Osteocyte (in vitro differentiated cells): ENCODE results near the gene SPTBN4. TPM values are rescaled to one million over a fixed set of nuclear protein-coding genes. Genes with fewer than 3 reads are reported as not detected.

Experiments used
- DNase-seq: peaks from one replicate; pipeline ENCODE4 v3.0.0; 2021; ENCODE audit warnings: mixed read lengths; ENCODE audit not compliant: unreplicated experiment; ENCODE audit errors: extremely low spot score
- H3K27ac Mint-ChIP-seq: one replicate; pipeline ENCODE4 v1.8.0; 2021; ENCODE audit warnings: mild to moderate bottlenecking, mixed read lengths; ENCODE audit not compliant: unreplicated experiment
- H3K27me3 Mint-ChIP-seq: one replicate; pipeline ENCODE4 v1.8.0; 2021; ENCODE audit warnings: mixed read lengths; ENCODE audit not compliant: unreplicated experiment
- H3K36me3 Mint-ChIP-seq: one replicate; pipeline ENCODE4 v1.8.0; 2021; ENCODE audit warnings: mixed read lengths; ENCODE audit not compliant: unreplicated experiment
- H3K4me1 Mint-ChIP-seq: one replicate; pipeline ENCODE4 v1.8.0; 2021; ENCODE audit warnings: mixed read lengths; ENCODE audit not compliant: unreplicated experiment
- H3K4me3 Mint-ChIP-seq: one replicate; pipeline ENCODE4 v1.8.0; 2021; ENCODE audit warnings: mild to moderate bottlenecking, moderate library complexity, mixed read lengths; ENCODE audit not compliant: unreplicated experiment
- H3K9me3 Mint-ChIP-seq: one replicate; pipeline ENCODE4 v1.8.0; 2021; ENCODE audit warnings: mixed read lengths; ENCODE audit not compliant: unreplicated experiment
- CTCF ChIP-seq: fragments of 200-600 bp; sonication (generic); IDR thresholded peaks from 2 replicates; pipeline ENCODE4 v1.5.0; 2021; ENCODE audit warnings: antibody characterized with exemption, mild to moderate bottlenecking, moderate library complexity
- total RNA-seq: library from RNA; stranded (reverse); gene quantifications from 2 replicates; pipeline ENCODE4 v1.2.1, GENCODE V29; 2021

SPTBN4 gene
- total RNA-seq, 1 donor from 2014 or later: 0.48 TPM

GRCh38 chr19:40565355-40565754 is 98.6 kb downstream of the SPTBN4 start:
- TF ChIP-seq CTCF: no peak
- Mint-ChIP-seq H3K36me3 (no peaks in the 10 kb centered on the region), H3K9me3 (no peaks in the 10 kb centered on the region), H3K4me3 (no peak overlapping the region), H3K27me3 (peaks cover 56% of the 10 kb centered on the region), H3K27ac (no peak overlapping the region), H3K4me1 (peaks cover 7% of the 10 kb centered on the region)
- DNase-seq: no peak

GRCh38 chr19:40565910-40566495 is 99.2 kb downstream of the SPTBN4 start:
- Mint-ChIP-seq H3K27me3 (peaks cover 52% of the 10 kb centered on the region), H3K36me3 (no peaks in the 10 kb centered on the region), H3K9me3 (no peaks in the 10 kb centered on the region), H3K4me3 (no peak overlapping the region), H3K27ac (no peak overlapping the region), H3K4me1 (peaks cover 12% of the 10 kb centered on the region)
- no peak for DNase-seq
- TF ChIP-seq CTCF: no peak

DNA sequence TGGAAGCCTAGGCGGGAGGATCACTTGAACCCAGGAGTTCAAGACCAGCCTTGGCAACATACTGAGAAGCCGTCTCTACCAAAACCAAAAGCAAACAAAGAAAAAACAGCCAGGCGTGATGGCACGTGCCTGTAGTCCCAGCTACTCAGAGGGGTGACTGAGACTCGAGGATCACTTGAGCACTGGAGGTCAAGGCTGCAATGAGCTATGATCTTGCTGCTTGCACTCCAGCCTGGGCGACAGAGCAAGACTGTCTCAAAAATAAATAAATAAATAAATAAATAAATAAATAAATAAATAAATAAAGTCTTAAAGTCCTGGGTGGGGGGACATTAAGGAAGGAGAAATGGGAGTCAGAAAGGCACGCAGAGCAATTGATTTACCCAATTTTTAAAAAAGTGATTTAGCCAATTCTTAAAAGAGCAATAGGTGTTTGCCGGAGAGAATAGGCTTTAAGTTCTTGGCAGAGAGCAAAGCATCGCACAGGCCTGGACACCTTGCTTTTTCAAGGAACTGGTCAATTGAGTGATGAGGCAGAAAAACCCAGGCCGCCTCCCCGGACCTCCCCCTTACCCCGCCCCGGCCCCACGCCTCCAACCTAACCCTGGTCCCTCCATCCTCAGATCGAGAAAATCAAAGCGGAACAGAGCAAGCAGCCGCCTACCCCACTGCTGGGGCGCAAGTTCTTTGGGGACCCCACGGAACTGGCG is 100.4 kb downstream of the SPTBN4 start:
- Mint-ChIP-seq H3K36me3 (no peaks in the 10 kb centered on the region), H3K27me3 (peaks cover 43% of the 10 kb centered on the region), H3K27ac (no peak overlapping the region), H3K9me3 (no peaks in the 10 kb centered on the region), H3K4me1 (peaks cover 12% of the 10 kb centered on the region), H3K4me3 (peak overlapping the region; percentile 22)
- no peak for TF ChIP-seq CTCF
- DNase-seq: no peak

DNA sequence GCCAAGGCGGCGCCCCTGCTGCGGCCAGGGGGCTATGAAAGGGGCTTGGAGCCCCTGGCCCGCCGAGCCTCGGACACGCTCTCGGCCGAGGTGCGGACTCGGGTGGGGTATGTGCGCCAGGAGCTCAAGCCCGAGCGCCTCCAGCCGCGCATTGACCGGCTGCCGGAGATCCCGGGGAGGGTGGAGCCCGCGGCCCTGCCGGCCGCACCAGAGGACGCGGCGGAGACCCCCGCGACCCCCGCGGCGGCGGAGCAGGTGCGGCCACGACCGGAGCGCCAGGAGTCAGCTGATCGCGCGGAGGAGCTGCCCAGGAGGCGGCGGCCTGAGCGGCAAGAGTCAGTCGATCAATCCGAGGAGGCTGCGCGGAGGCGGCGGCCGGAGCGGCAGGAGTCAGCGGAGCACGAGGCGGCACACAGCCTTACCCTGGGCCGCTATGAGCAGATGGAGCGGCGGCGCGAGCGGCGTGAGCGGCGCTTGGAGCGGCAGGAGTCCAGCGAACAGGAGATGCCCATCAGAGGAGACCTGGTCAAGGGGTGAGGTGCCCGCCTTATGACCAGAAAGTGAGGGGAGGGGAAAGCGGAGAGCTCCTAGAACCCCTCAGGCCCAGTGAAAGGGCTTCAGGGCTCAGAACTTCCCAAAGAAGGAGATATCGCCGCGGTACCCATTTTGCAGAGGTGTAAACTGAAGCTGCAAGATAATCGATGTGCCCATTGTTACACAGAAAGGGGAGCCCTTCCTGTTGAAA is 101.1 kb downstream of the SPTBN4 start:
- H3K9me3 Mint-ChIP-seq: no peaks in the 10 kb centered on the region
- H3K4me3 Mint-ChIP-seq: peak overlapping the region; percentile 22
- H3K36me3 Mint-ChIP-seq: no peaks in the 10 kb centered on the region
- DNase-seq: no peak
- peaks cover 43% of the 10 kb centered on the region for H3K27me3 Mint-ChIP-seq
- peaks cover 12% of the 10 kb centered on the region for H3K4me1 Mint-ChIP-seq
- no peak for TF ChIP-seq CTCF
- no peak overlapping the region for H3K27ac Mint-ChIP-seq
